Neural cell (in vitro differentiated cells): Measurements from ENCODE around the gene PNPLA1. TPM values are rescaled to one million over a fixed set of nuclear protein-coding genes. Genes with fewer than 3 reads are reported as not detected.

ENCODE experiments used
- H2AFZ ChIP-seq: fragments of 200-600, 300-800 bp; sonication (generic), shearing (Covaris generic); 2 replicates; pipeline ENCODE4 v1.6.0; 2014; ENCODE audit warnings: low read depth, mild to moderate bottlenecking, antibody characterized with exemption, low read length, moderate library complexity
- H3F3A ChIP-seq: fragments of 200-600 bp; shearing (Covaris generic); 2 replicates; pipeline ENCODE4 v1.6.1; 2016; ENCODE audit warnings: mild to moderate bottlenecking, moderate library complexity, mixed read lengths, antibody characterized with exemption, low read length; ENCODE audit not compliant: insufficient read depth, poor library complexity, severe bottlenecking
- H3K27ac ChIP-seq: fragments of 200-600, 300-800 bp; sonication (generic), shearing (Covaris generic); 2 replicates; pipeline ENCODE4 v1.5.1; 2014; ENCODE audit warnings: mild to moderate bottlenecking, low read length, moderate library complexity
- H3K27me3 ChIP-seq: fragments of 300-800, 200-600 bp; sonication (generic), shearing (Covaris generic); 2 replicates; pipeline ENCODE4 v1.6.0; 2014; ENCODE audit warnings: mild to moderate bottlenecking, low read depth, low read length, moderate library complexity; ENCODE audit not compliant: insufficient read depth
- H3K36me3 ChIP-seq: fragments of 300-800, 200-600 bp; sonication (generic), shearing (Covaris generic); 2 replicates; pipeline ENCODE4 v1.5.1; 2014; ENCODE audit warnings: mild to moderate bottlenecking, antibody characterized with exemption, low read length, moderate library complexity; ENCODE audit not compliant: insufficient read depth
- H3K4me2 ChIP-seq: fragments of 300-800, 200-600 bp; sonication (generic), shearing (Covaris generic); 2 replicates; pipeline ENCODE4 v1.6.0; 2014; ENCODE audit warnings: mild to moderate bottlenecking, low read length
- H3K4me3 ChIP-seq: fragments of 300-800, 200-600 bp; sonication (generic), shearing (Covaris generic); 2 replicates; pipeline ENCODE4 v1.5.1; 2014; ENCODE audit warnings: mild to moderate bottlenecking, low read length, moderate library complexity
- H3K79me2 ChIP-seq: fragments of 200-600 bp; shearing (Covaris generic); replicated peaks from 2 replicates; pipeline ENCODE4 v1.6.0; 2014; ENCODE audit warnings: mild to moderate bottlenecking, low read length, moderate library complexity; ENCODE audit not compliant: insufficient read depth
- H3K9ac ChIP-seq: fragments of 300-800, 200-600 bp; sonication (generic), shearing (Covaris generic); 2 replicates; pipeline ENCODE4 v1.6.1; 2016; ENCODE audit warnings: mild to moderate bottlenecking, low read length, mixed read lengths
- H3K9me2 ChIP-seq: fragments of 200-600 bp; shearing (Covaris generic); 2 replicates; pipeline ENCODE4 v1.6.1; 2016; ENCODE audit warnings: mild to moderate bottlenecking, low read length, mixed read lengths; ENCODE audit not compliant: insufficient read depth
- H3K9me3 ChIP-seq: fragments of 200-600, 300-800 bp; sonication (generic), shearing (Covaris generic); 2 replicates; pipeline ENCODE4 v1.6.1; 2016; ENCODE audit warnings: mild to moderate bottlenecking, mixed run types, low read length, moderate library complexity, mixed read lengths
- H4K20me1 ChIP-seq: fragments of 200-600 bp; shearing (Covaris generic); 2 replicates; pipeline ENCODE4 v1.6.1; 2016; ENCODE audit warnings: mild to moderate bottlenecking, mixed run types; ENCODE audit not compliant: insufficient read depth
- CTCF ChIP-seq: fragments of 450-650 bp; IDR thresholded peaks from 2 replicates; pipeline ENCODE4 v1.5.1; 2014; ENCODE audit warnings: antibody characterized with exemption, mild to moderate bottlenecking, moderate library complexity; ENCODE audit not compliant: poor library complexity, severe bottlenecking
- EP300 ChIP-seq: fragments of 450-650 bp; conservative IDR thresholded peaks from 2 replicates; pipeline ENCODE4 v1.6.1; 2014; ENCODE audit warnings: antibody characterized with exemption, mild to moderate bottlenecking, moderate library complexity; ENCODE audit not compliant: poor library complexity, severe bottlenecking
- MXI1 ChIP-seq: fragments of 450-650 bp; conservative IDR thresholded peaks from 2 replicates; pipeline ENCODE4 v1.6.1; 2014; ENCODE audit warnings: antibody characterized with exemption, mild to moderate bottlenecking; ENCODE audit not compliant: poor library complexity, severe bottlenecking
- POLR2AphosphoS5 ChIP-seq: IDR thresholded peaks from 2 replicates; pipeline ENCODE4 v1.6.1; 2012
- RAD21 ChIP-seq: fragments of 450-650 bp; conservative IDR thresholded peaks from 2 replicates; pipeline ENCODE4 v1.6.1; 2014; ENCODE audit warnings: antibody characterized with exemption, mild to moderate bottlenecking, moderate library complexity
- REST ChIP-seq: IDR thresholded peaks from 2 replicates; pipeline ENCODE4 v1.6.1; 2012; ENCODE audit warnings: borderline replicate concordance
- SMC3 ChIP-seq: fragments of 450-650 bp; conservative IDR thresholded peaks from 2 replicates; pipeline ENCODE4 v1.6.1; 2014; ENCODE audit warnings: antibody characterized with exemption, mild to moderate bottlenecking, moderate library complexity; ENCODE audit not compliant: poor library complexity
- TAF1 ChIP-seq: IDR thresholded peaks from 2 replicates; pipeline ENCODE4 v1.6.1; 2012; ENCODE audit warnings: low read depth
- polyA plus RNA-seq: library from polyadenylated mRNA; depleted of rRNA; stranded (reverse); fragments of >200 nt; gene quantifications from 2 replicates; pipeline ENCODE4 v1.2.3, GENCODE V29; 2014

PNPLA1 gene
- polyA plus RNA-seq, 1 donor from 2014 or later = not detected

- Histone ChIP-seq H3K27ac (no peak overlapping the region), H3K27me3 (no peaks in the 10 kb centered on the region), H3K9me3 (no peaks in the 10 kb centered on the region), H3K9ac (no peak overlapping the region), H2AFZ (no peak overlapping the region), H3F3A (no peaks in the 10 kb centered on the region), H3K36me3 (no peaks in the 10 kb centered on the region), H3K4me3 (no peak overlapping the region), H4K20me1 (no peaks in the 10 kb centered on the region), H3K79me2 (no peaks in the 10 kb centered on the region), H3K4me2 (no peak overlapping the region), H3K9me2 (no peaks in the 10 kb centered on the region)
- TF ChIP-seq EP300 (no peak), MXI1 (no peak), REST (no peak), RAD21 (no peak), SMC3 (no peak), TAF1 (no peak)
These were observed 24.2 kb upstream of the PNPLA1 start for GRCh38 chr6:36245572-36246061.

GRCh38 chr6:36246506-36247268 lies 23.2 kb upstream of the PNPLA1 start:
- Histone ChIP-seq H3K27me3 (no peaks in the 10 kb centered on the region), H4K20me1 (no peaks in the 10 kb centered on the region), H3K9me2 (no peaks in the 10 kb centered on the region), H3K4me3 (no peak overlapping the region), H3K36me3 (no peaks in the 10 kb centered on the region), H2AFZ (no peak overlapping the region), H3K9ac (no peak overlapping the region), H3K4me2 (no peak overlapping the region), H3K9me3 (no peaks in the 10 kb centered on the region), H3F3A (no peaks in the 10 kb centered on the region), H3K27ac (no peak overlapping the region), H3K79me2 (no peaks in the 10 kb centered on the region)
- TF ChIP-seq POLR2AphosphoS5 (no peak), SMC3 (no peak), EP300 (no peak), CTCF (no peak), RAD21 (no peak), TAF1 (no peak), REST (no peak)
